Trophoblast cell (in vitro differentiated cells and primary cell): ENCODE data around the gene USP35.

Experiments
- DNase-seq, 2 donors: peaks; one replicate each; pipeline ENCODE4 v3.0.0-alpha.2; 2016
- H2AFZ ChIP-seq: 2 replicates; pipeline ENCODE4 v1.6.1; 2013; ENCODE audit warnings: low read length, moderate library complexity, mild to moderate bottlenecking; ENCODE audit not compliant: insufficient read depth, poor library complexity
- H2AK5ac ChIP-seq: 2 replicates; pipeline ENCODE4 v1.6.1; 2013; ENCODE audit warnings: mild to moderate bottlenecking, low read length
- H2BK120ac ChIP-seq: 2 replicates; pipeline ENCODE4 v1.6.1; 2013; ENCODE audit warnings: low read length, mild to moderate bottlenecking, moderate library complexity; ENCODE audit not compliant: insufficient read depth, poor library complexity
- H2BK12ac ChIP-seq: 2 replicates; pipeline ENCODE4 v1.6.1; 2013; ENCODE audit warnings: mild to moderate bottlenecking, low read length, moderate library complexity
- H2BK5ac ChIP-seq: 2 replicates; pipeline ENCODE4 v1.6.1; 2013; ENCODE audit warnings: low read length, low read depth, moderate library complexity, mild to moderate bottlenecking; ENCODE audit not compliant: poor library complexity
- H3K14ac ChIP-seq: 2 replicates; pipeline ENCODE4 v1.6.1; 2013; ENCODE audit warnings: mild to moderate bottlenecking, low read length
- H3K18ac ChIP-seq: 2 replicates; pipeline ENCODE4 v1.6.1; 2013; ENCODE audit warnings: mild to moderate bottlenecking, low read length
- H3K23ac ChIP-seq: 2 replicates; pipeline ENCODE4 v1.6.1; 2013; ENCODE audit warnings: low read length
- H3K27ac ChIP-seq: 2 replicates; pipeline ENCODE4 v1.5.1; 2013; ENCODE audit warnings: low read depth, mild to moderate bottlenecking, inconsistent platforms, low read length, moderate library complexity
- H3K27me3 ChIP-seq: 2 replicates; pipeline ENCODE4 v1.6.1; 2013; ENCODE audit warnings: inconsistent platforms, mild to moderate bottlenecking, low read length, moderate library complexity; ENCODE audit not compliant: insufficient read depth
- H3K36me3 ChIP-seq, 2 experiments: 1 replicate in 1 of 2; 2 replicates in 1 of 2; pipeline ENCODE4 v1.6.1; 2013; ENCODE audit warnings: low read length in 2 of 2, mild to moderate bottlenecking in 2 of 2, moderate library complexity in 1 of 2; ENCODE audit not compliant: insufficient read depth in 2 of 2, control insufficient read depth in 1 of 2
- H3K4ac ChIP-seq: 2 replicates; pipeline ENCODE4 v1.6.1; 2013; ENCODE audit warnings: low read depth, mild to moderate bottlenecking, low read length, moderate library complexity
- H3K4me1 ChIP-seq, 2 experiments: 1 replicate in 1 of 2; 2 replicates in 1 of 2; pipeline ENCODE4 v1.6.1; 2013; ENCODE audit warnings: low read length in 2 of 2, mild to moderate bottlenecking in 2 of 2, moderate library complexity in 1 of 2; ENCODE audit not compliant: insufficient read depth in 2 of 2, control insufficient read depth in 1 of 2
- H3K4me2 ChIP-seq: 2 replicates; pipeline ENCODE4 v1.6.1; 2013; ENCODE audit warnings: inconsistent platforms, mild to moderate bottlenecking, low read length, moderate library complexity
- H3K4me3 ChIP-seq: 2 replicates; pipeline ENCODE4 v1.5.1; 2013; ENCODE audit warnings: mild to moderate bottlenecking, low read depth, low read length, inconsistent platforms
- H3K79me1 ChIP-seq: one replicate; pipeline ENCODE4 v1.6.1; 2013; ENCODE audit warnings: low read length
- H3K79me2 ChIP-seq: 2 replicates; pipeline ENCODE4 v1.6.1; 2013; ENCODE audit warnings: low read length, mild to moderate bottlenecking; ENCODE audit not compliant: control insufficient read depth, insufficient read depth, poor library complexity
- H3K9ac ChIP-seq: 2 replicates; pipeline ENCODE4 v1.6.1; 2013; ENCODE audit warnings: mild to moderate bottlenecking, low read length
- H3K9me3 ChIP-seq: 2 replicates; pipeline ENCODE4 v1.6.1; 2013; ENCODE audit warnings: low read depth, mild to moderate bottlenecking, control low read depth, inconsistent platforms, low read length; ENCODE audit not compliant: insufficient read depth
- H4K12ac ChIP-seq: 2 replicates; pipeline ENCODE4 v1.6.1; 2013; ENCODE audit warnings: low read depth, mild to moderate bottlenecking, low read length, moderate library complexity
- H4K8ac ChIP-seq: 2 replicates; pipeline ENCODE4 v1.6.1; 2013; ENCODE audit warnings: low read depth, mild to moderate bottlenecking, low read length, moderate library complexity
- H4K91ac ChIP-seq: one replicate; pipeline ENCODE4 v1.6.1; 2013; ENCODE audit warnings: low read depth, mild to moderate bottlenecking, low read length, moderate library complexity
- WGBS: extraction: QIAGEN DNeasy Blood & Tissue Kit; methylation state at CpG from one replicate; pipeline ENCODE4 v1.1.7; 2013; ENCODE audit warnings: missing lambda C conversion rate; ENCODE audit not compliant: insufficient read length, insufficient coverage; ENCODE audit errors: extremely low coverage; 5-methylcytosine and 5-hydroxymethylcytosine counted together

USP35 gene

GRCh38 chr11:78145511-78146025 is 43.2 kb upstream of the USP35 start:
- H2AFZ ChIP-seq = no peak overlapping the region
- no peak overlapping the region for H3K9ac ChIP-seq
- H4K91ac ChIP-seq = no peak overlapping the region

GRCh38 chr11:78147807-78148206 is 40.9 kb upstream of the USP35 start:
- no peak overlapping the region for H3K27ac ChIP-seq
- no peak for DNase-seq
- H2BK120ac ChIP-seq = no peak overlapping the region

More at GRCh38 chr11:78145511-78146025, 43.2 kb upstream of the USP35 start:
- Histone ChIP-seq H3K4me3 (no peak overlapping the region), H3K4ac (no peak overlapping the region), H3K79me1 (peaks cover 3% of the 10 kb centered on the region), H3K27ac (no peak overlapping the region), H2BK5ac (no peak overlapping the region), H2AK5ac (no peak overlapping the region), H4K12ac (no peak overlapping the region), H3K9me3 (no peaks in the 10 kb centered on the region), H3K4me1 (peaks cover 2 to 6% of the 10 kb centered on the region in 2 experiments), H3K18ac (no peak overlapping the region), H2BK120ac (no peak overlapping the region), H3K4me2 (no peak overlapping the region), H3K27me3 (no peaks in the 10 kb centered on the region), H3K79me2 (no peaks in the 10 kb centered on the region), H3K23ac (no peak overlapping the region), H3K36me3 (no peaks in the 10 kb centered on the region), H4K8ac (no peak overlapping the region), H3K14ac (no peak overlapping the region), H2BK12ac (no peak overlapping the region)
- DNase-seq = no peak
- no CpG with 5 or more reads among the region's 1 CpG for WGBS

GRCh38 chr11:78149646-78150045 is 39.1 kb upstream of the USP35 start:
- DNase-seq = no peak
- Histone ChIP-seq H2AK5ac (no peak overlapping the region), H3K27me3 (no peaks in the 10 kb centered on the region), H3K27ac (no peak overlapping the region), H2AFZ (no peak overlapping the region), H3K23ac (no peak overlapping the region), H3K4ac (no peak overlapping the region), H4K8ac (no peak overlapping the region), H3K18ac (no peak overlapping the region), H3K79me2 (no peaks in the 10 kb centered on the region), H2BK120ac (no peak overlapping the region), H4K12ac (no peak overlapping the region), H3K4me2 (no peak overlapping the region), H3K9ac (no peak overlapping the region), H4K91ac (peak overlapping the region; percentile 19), H2BK5ac (no peak overlapping the region), H3K9me3 (no peaks in the 10 kb centered on the region), H3K36me3 (no peaks in the 10 kb centered on the region), H3K79me1 (peaks cover 13% of the 10 kb centered on the region), H3K4me1 (peaks cover 4 to 7% of the 10 kb centered on the region in 2 experiments), H3K14ac (no peak overlapping the region), H3K4me3 (no peak overlapping the region), H2BK12ac (no peak overlapping the region)
- no CpG with 5 or more reads among the region's 1 CpG for WGBS

More at GRCh38 chr11:78147807-78148206, 40.9 kb upstream of the USP35 start:
- Histone ChIP-seq H4K8ac (no peak overlapping the region), H3K4me2 (no peak overlapping the region), H3K18ac (no peak overlapping the region), H2AK5ac (no peak overlapping the region), H3K9me3 (no peaks in the 10 kb centered on the region), H3K79me1 (peaks cover 13% of the 10 kb centered on the region), H3K27me3 (no peaks in the 10 kb centered on the region), H3K14ac (no peak overlapping the region), H3K4ac (no peak overlapping the region), H4K12ac (no peak overlapping the region), H2AFZ (no peak overlapping the region), H3K9ac (no peak overlapping the region), H3K4me3 (no peak overlapping the region), H2BK5ac (no peak overlapping the region), H3K79me2 (no peaks in the 10 kb centered on the region), H3K23ac (no peak overlapping the region), H2BK12ac (no peak overlapping the region), H3K4me1 (peaks cover 7% of the 10 kb centered on the region in 2 experiments), H3K36me3 (no peaks in the 10 kb centered on the region), H4K91ac (no peak overlapping the region)
- no CpG with 5 or more reads among the region's 2 CpGs for WGBS

GRCh38 chr11:78150346-78150745 is 38.4 kb upstream of the USP35 start:
- DNase-seq = no peak
- H2AFZ ChIP-seq = no peak overlapping the region
- H3K36me3 ChIP-seq = no peaks in the 10 kb centered on the region
- H3K4ac ChIP-seq = no peak overlapping the region
- peaks cover 16% of the 10 kb centered on the region for H3K79me1 ChIP-seq
- H3K18ac ChIP-seq = peak overlapping the region; percentile 34
- no peak overlapping the region for H3K9ac ChIP-seq
- no peak overlapping the region for H2BK5ac ChIP-seq
- peak overlapping the region; percentile 73 for H2BK120ac ChIP-seq
- no peaks in the 10 kb centered on the region for H3K27me3 ChIP-seq
- H3K9me3 ChIP-seq = no peaks in the 10 kb centered on the region
- H2BK12ac ChIP-seq = peak overlapping the region; percentile 68
- no peak overlapping the region for H4K12ac ChIP-seq
- H4K91ac ChIP-seq = peak overlapping the region; percentile 19
- H3K4me1 ChIP-seq = peaks cover 4 to 7% of the 10 kb centered on the region in 2 experiments
- H3K79me2 ChIP-seq = no peaks in the 10 kb centered on the region
- no peak overlapping the region for H3K4me3 ChIP-seq
- H3K27ac ChIP-seq = no peak overlapping the region
- H3K4me2 ChIP-seq = no peak overlapping the region
- H3K23ac ChIP-seq = no peak overlapping the region
- WGBS = no CpG with 5 or more reads among the region's 4 CpGs
- no peak overlapping the region for H4K8ac ChIP-seq
- peak overlapping the region; percentile 67 for H2AK5ac ChIP-seq
- H3K14ac ChIP-seq = peak overlapping the region; percentile 1
